Pericardium fibroblast (primary cell): Measurements from ENCODE around the gene CDK5. TPM values are rescaled to one million over a fixed set of nuclear protein-coding genes. Genes with fewer than 3 reads are reported as not detected.

Experiments used
- total RNA-seq: library from RNA; depleted of rRNA; stranded (reverse); fragments of >200 nt; gene quantifications from 2 replicates; pipeline ENCODE4 v1.2.3, GENCODE V29; 2015

Gene CDK5
- total RNA-seq = 11.8 and 15.2 TPM in 2 replicates

DNA sequence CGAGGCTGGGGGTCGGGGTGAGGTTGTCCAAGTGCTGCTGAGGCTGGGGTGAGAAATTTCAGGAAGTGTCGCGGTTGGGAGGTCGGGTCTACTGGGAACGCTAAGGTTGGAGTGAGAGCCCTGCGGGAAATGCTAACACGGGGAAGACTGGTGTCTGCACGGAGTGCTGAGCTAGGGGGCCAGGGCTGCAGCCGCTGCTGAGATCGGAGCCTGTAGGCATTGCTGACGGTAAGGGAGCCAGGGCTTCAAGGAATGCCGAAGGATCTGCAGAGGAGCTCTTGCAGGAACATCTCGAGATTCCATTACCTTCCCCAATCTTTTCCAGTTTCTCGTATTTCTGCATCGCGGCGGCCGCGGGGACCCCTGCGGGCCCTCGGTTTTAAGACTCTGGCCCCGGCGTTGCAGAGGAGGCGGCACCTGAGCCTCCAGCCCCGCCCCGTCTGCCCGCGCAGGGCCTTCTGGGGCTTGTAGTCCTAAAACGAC, at the start of gene CDK5:
Gene CDK5, minus strand, starts transcription at position 392 of the 483 bp plus-strand sequence. Its CDS starts 49 bp downstream, at position 343.

GRCh38 chr7:151085691-151086620, 28.3 kb upstream of the CDK5 start, which contains the start of gene AGAP3:
TSS of gene AGAP3 (plus strand) at chr7:151086475. CDS start at chr7:151086742, 267 bp downstream.

GRCh38 chr7:151083071-151083823, 25.6 kb upstream of the CDK5 start, which contains the start of gene TMUB1:
TSS of gene TMUB1 (minus strand) at chr7:151083493. CDS start at chr7:151082563, 930 bp downstream.

GRCh38 chr7:151080522-151081169, 22.9 kb upstream of the CDK5 start, which contains the start of gene FASTK:
TSS of gene FASTK (minus strand) at chr7:151080809. CDS start at chr7:151080766, 43 bp downstream.

GRCh38 chr7:151059367-151060112, 1.8 kb upstream of the CDK5 start, which contains the start of gene SLC4A2:
TSS of gene SLC4A2 (plus strand) at chr7:151059589. CDS start at chr7:151061988, 2,399 bp downstream.

DNA sequence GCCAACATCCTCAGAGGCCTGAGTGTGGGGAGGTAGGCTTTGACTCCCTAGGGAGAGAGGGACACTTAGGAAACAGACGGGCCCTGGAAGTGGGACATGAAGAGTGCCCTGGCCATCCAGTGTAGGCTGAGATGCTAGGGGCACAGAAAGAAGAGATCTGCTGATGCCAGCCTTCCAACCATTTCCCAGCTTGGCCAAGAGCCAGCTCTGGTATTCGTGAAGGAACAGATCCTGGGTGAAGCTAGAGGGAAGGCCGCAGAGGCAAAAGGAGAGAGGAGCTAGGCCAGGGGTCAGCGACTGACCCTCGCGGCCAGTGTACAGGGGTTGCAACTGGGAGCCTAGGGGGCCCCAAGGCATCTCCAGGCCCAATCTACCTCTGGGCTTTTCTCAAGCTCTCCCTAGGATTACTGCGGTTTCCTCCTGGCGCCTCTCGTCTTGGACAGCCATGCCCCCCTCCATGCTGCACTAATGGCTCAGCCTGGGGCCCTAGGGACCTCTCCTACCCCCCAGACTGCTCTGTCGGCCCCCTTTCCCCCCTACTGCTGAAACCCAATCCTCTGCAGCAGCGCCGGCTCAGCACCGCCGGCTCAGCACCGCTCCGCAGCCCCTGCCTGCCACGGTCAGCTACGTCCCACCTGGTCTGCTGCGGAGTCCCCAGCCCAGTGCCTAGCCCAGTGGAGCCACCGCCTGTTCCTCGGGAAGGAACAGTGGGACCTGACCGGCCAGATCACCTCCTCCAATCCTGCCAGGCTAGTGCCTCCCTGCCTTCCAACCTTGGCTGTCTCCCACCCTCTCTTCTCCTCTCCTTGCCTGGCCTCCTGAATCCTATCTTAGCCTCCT, 9.5 kb downstream of the CDK5 start, which contains the start of gene ASIC3:
Gene ASIC3, plus strand, starts transcription at position 556 of the 840 bp plus-strand sequence. CDS start 355 bp downstream, outside the sequence.

DNA sequence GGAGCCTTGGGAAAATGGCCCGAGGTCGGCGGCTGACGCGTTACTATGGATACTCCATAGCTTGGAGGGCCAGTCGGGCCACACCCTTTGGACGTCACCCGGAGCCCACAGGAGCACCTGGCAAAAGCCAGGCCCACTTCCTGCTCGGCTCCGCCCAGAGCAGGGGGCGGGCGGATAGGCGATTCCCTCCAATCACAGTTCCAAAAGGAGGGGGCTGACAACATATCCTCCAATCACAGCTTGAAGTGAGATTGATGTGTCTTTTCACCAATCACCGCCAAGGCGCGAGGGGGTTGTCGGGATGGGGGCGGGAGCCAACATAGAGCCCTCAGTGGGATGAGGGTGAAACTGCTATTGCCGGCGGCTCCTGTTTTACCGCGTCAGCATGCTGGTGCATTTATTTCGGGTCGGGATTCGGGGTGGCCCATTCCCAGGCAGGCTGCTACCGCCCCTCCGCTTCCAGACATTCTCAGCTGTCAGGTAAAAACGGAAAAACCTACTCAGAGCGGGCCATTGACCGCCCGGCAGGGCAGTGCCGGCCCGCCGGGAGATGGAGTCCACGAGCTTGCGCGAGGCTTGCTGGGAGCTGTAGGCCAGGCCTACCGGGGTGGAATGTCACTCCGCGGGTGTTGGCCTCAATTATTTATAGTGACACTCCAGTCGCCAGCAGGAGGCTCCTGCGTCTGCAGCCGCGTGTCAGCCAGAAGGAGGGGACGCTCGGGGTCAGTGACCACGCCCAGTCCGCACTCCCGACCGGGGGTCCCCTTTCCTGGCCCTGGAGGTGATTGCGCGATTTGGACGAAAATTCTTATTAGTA, 29.4 kb downstream of the CDK5 start, which contains the start of gene ABCB8:
Gene ABCB8, plus strand, starts transcription at position 320 of the 817 bp plus-strand sequence. Its CDS starts 66 bp downstream, at position 386.

GRCh38 chr7:151024435-151025056, 33.2 kb downstream of the CDK5 start, which contains the start of gene ATG9B:
TSS of gene ATG9B (minus strand) at chr7:151024494. CDS start at chr7:151024423, 71 bp downstream.

Other genes with a start within 250 kb of the CDK5 start
- gene AOC1, start 205.4 kb downstream of the CDK5 start, total RNA-seq = not detected in 2 replicates
- 0.12 and 0.34 TPM in 2 replicates for gene KCNH2, start 79.6 kb downstream of the CDK5 start, total RNA-seq
- 2.9 and 3.5 TPM in 2 replicates for gene NOS3, start 66.9 kb downstream of the CDK5 start, total RNA-seq
- 0.12 TPM in 1 of 2 replicates, not detected in the other for gene ATG9B, start 33.4 kb downstream of the CDK5 start, total RNA-seq
- gene ABCB8, start 29.4 kb downstream of the CDK5 start, total RNA-seq = 21.6 and 30.9 TPM in 2 replicates
- gene ASIC3, start 9.4 kb downstream of the CDK5 start, total RNA-seq = 0.17 and 0.47 TPM in 2 replicates
- gene SLC4A2, start 1.7 kb upstream of the CDK5 start, total RNA-seq = 111 and 200 TPM in 2 replicates
- gene FASTK, start 22.9 kb upstream of the CDK5 start, total RNA-seq = 72.9 and 100 TPM in 2 replicates
- 44.2 and 46.4 TPM in 2 replicates for gene TMUB1, start 25.6 kb upstream of the CDK5 start, total RNA-seq
- 28.1 and 37.1 TPM in 2 replicates for gene AGAP3, start 28.6 kb upstream of the CDK5 start, total RNA-seq
- gene GBX1, start 109.8 kb upstream of the CDK5 start, total RNA-seq = not detected in 2 replicates
- gene ASB10, start 129.4 kb upstream of the CDK5 start, total RNA-seq = not detected in 2 replicates
- not detected in 2 replicates for gene H2BK1, start 152.6 kb upstream of the CDK5 start, total RNA-seq
- gene ABCF2, start 169.3 kb upstream of the CDK5 start, total RNA-seq = 34.2 and 43.7 TPM in 2 replicates
- gene CHPF2, start 174.6 kb upstream of the CDK5 start, total RNA-seq = 56.2 and 89.6 TPM in 2 replicates
- 58.6 and 67.7 TPM in 2 replicates for gene SMARCD3, start 190.8 kb upstream of the CDK5 start, total RNA-seq